Activated B cell treated with CpG ODN at 0.5 μM for 24 hours (primary cell): ENCODE measurements around the gene BSND. TPM values are rescaled to one million over a fixed set of nuclear protein-coding genes. Genes with fewer than 3 reads are reported as not detected.

Source experiments
- ATAC-seq: fragments of 200-7000 bp; cut with Tn5 transposase; one replicate; pipeline ENCODE4 v1.10.0; 2021; ENCODE audit warnings: low read depth, mild to moderate bottlenecking, moderate library complexity
- CTCF ChIA-PET: fragments of 350-600 bp; sonication (Branson Sonifier 250); formaldehyde crosslinking; loops from one replicate; lab custom pipeline; 2021; ENCODE audit warnings: antibody characterized with exemption; lab: Charles Lee
- POLR2A ChIA-PET: fragments of 350-600 bp; sonication (Branson Sonifier 250); formaldehyde crosslinking; loops from one replicate; lab custom pipeline; 2021; ENCODE audit warnings: antibody characterized with exemption; lab: Charles Lee
- DNase-seq: peaks from one replicate; pipeline ENCODE4 v3.0.0; 2022
- H3K27ac Mint-ChIP-seq: one replicate; pipeline ENCODE4 v1.8.0; 2020; ENCODE audit warnings: mixed read lengths
- H3K27me3 Mint-ChIP-seq: one replicate; pipeline ENCODE4 v1.8.0; 2021; ENCODE audit warnings: mixed read lengths
- H3K36me3 Mint-ChIP-seq: one replicate; pipeline ENCODE4 v1.8.0; 2021; ENCODE audit warnings: low read depth, mixed read lengths
- H3K4me1 Mint-ChIP-seq: one replicate; pipeline ENCODE4 v1.8.0; 2021; ENCODE audit warnings: mixed read lengths
- H3K4me3 Mint-ChIP-seq: one replicate; pipeline ENCODE4 v1.8.0; 2020; ENCODE audit warnings: mild to moderate bottlenecking, mixed read lengths
- H3K9me3 Mint-ChIP-seq: one replicate; pipeline ENCODE4 v1.8.0; 2020; ENCODE audit warnings: mixed read lengths
- CTCF ChIP-seq: fragments of 200-600 bp; IDR thresholded peaks from one replicate; pipeline ENCODE4 v1.8.0; 2022; ENCODE audit warnings: antibody characterized with exemption, mild to moderate bottlenecking
- intact Hi-C: fragments of 100-400 bp; cut with micrococcal nuclease; formaldehyde crosslinking; loops from one replicate; pipeline ENCODE4 v1.15.1; 2024
- total RNA-seq: library from RNA; stranded (reverse); gene quantifications from 2 replicates; pipeline ENCODE4 v1.2.3, GENCODE V29; 2022

BSND gene
- total RNA-seq, 1 donor from 2014 or later: not detected

GRCh38 chr1:54952950-54953718 is 45.6 kb upstream of the BSND start:
- peaks cover 16% of the 10 kb centered on the region for H3K27me3 Mint-ChIP-seq
- H3K9me3 Mint-ChIP-seq: peaks cover 11% of the 10 kb centered on the region
- H3K36me3 Mint-ChIP-seq: no peaks in the 10 kb centered on the region
- ATAC-seq (no peak), DNase-seq (no peak)
- ChIA-PET POLR2A (no interaction called here), CTCF (interaction anchor here (0.5 to 0.6 kb wide), 2 partner anchors 43 to 120 kb away, joined by 3 read pairs; no protein-coding TSS in a partner anchor)
- intact Hi-C loops: no loop called here
- no peak overlapping the region for H3K4me3 Mint-ChIP-seq
- no peak overlapping the region for H3K27ac Mint-ChIP-seq
- no peaks in the 10 kb centered on the region for H3K4me1 Mint-ChIP-seq
- no peak for TF ChIP-seq CTCF

- intact Hi-C loops: no loop called here
- POLR2A ChIA-PET: no interaction called here
- Mint-ChIP-seq H3K9me3 (peaks cover 13% of the 10 kb centered on the region), H3K36me3 (no peaks in the 10 kb centered on the region), H3K4me3 (no peak overlapping the region), H3K27ac (no peak overlapping the region), H3K4me1 (no peaks in the 10 kb centered on the region), H3K27me3 (peaks cover 16% of the 10 kb centered on the region)
- ATAC-seq: no peak
- CTCF ChIA-PET: interaction anchor here (0.6 kb wide), 1 partner anchor 43 kb away, joined by 3 read pairs; no protein-coding TSS in a partner anchor
- no peak for TF ChIP-seq CTCF
- no peak for DNase-seq
Observed at GRCh38 chr1:54953846-54954245, 44.9 kb upstream of the BSND start.

DNA sequence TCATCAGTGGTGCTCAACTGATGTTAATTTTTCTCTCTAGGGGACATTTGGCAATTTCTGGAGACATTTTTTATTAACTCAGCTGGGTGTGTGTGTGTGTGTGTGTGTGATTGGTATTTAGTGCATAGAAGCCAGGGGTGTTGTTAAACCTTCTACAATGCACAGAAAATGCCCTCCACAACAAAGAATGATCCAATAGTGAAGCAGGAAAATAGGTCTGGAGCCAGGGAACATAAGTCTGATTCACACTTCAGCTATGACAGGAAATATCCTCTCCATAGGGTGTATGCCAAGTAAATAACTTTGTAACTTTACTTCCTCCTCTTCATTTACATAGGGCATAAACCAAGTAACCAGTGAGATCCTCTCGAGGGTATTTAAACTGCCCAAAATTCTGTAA is 43.4 kb upstream of the BSND start:
- no peak for TF ChIP-seq CTCF
- Mint-ChIP-seq H3K4me1 (no peaks in the 10 kb centered on the region), H3K9me3 (peaks cover 13% of the 10 kb centered on the region), H3K27me3 (peaks cover 11% of the 10 kb centered on the region), H3K36me3 (no peaks in the 10 kb centered on the region), H3K4me3 (no peak overlapping the region), H3K27ac (no peak overlapping the region)
- ChIA-PET CTCF (no interaction called here), POLR2A (no interaction called here)
- intact Hi-C loops: no loop called here
- ATAC-seq: no peak
- no peak for DNase-seq

- Mint-ChIP-seq H3K36me3 (no peaks in the 10 kb centered on the region), H3K27me3 (peaks cover 7% of the 10 kb centered on the region), H3K27ac (no peak overlapping the region), H3K4me1 (no peaks in the 10 kb centered on the region), H3K9me3 (peaks cover 13% of the 10 kb centered on the region), H3K4me3 (no peak overlapping the region)
- CTCF ChIA-PET: interaction anchor here (3.4 kb wide), 1 partner anchor 12 kb away, joined by 12 read pairs; no protein-coding TSS in a partner anchor
- TF ChIP-seq CTCF: no peak
- POLR2A ChIA-PET: no interaction called here
- DNase-seq (no peak), ATAC-seq (no peak)
- intact Hi-C loops: no loop called here
Observed at GRCh38 chr1:54956726-54957125, 42.0 kb upstream of the BSND start.

- no peaks in the 10 kb centered on the region for H3K36me3 Mint-ChIP-seq
- CTCF ChIA-PET: interaction anchor here (1.4 to 3.4 kb wide), 2 partner anchors 14 kb away, joined by 5 to 12 read pairs; no protein-coding TSS in a partner anchor
- DNase-seq (no peak), ATAC-seq (no peak)
- no peak overlapping the region for H3K27ac Mint-ChIP-seq
- peaks cover 13% of the 10 kb centered on the region for H3K9me3 Mint-ChIP-seq
- H3K4me1 Mint-ChIP-seq: no peaks in the 10 kb centered on the region
- H3K27me3 Mint-ChIP-seq: peaks cover 6% of the 10 kb centered on the region
- TF ChIP-seq CTCF: no peak
- intact Hi-C loops: no loop called here
- no peak overlapping the region for H3K4me3 Mint-ChIP-seq
- POLR2A ChIA-PET: no interaction called here
Observed at GRCh38 chr1:54959241-54959640, 39.5 kb upstream of the BSND start.
